Measurements from ENCODE around the gene ATOH8.

Gene ATOH8

DNA sequence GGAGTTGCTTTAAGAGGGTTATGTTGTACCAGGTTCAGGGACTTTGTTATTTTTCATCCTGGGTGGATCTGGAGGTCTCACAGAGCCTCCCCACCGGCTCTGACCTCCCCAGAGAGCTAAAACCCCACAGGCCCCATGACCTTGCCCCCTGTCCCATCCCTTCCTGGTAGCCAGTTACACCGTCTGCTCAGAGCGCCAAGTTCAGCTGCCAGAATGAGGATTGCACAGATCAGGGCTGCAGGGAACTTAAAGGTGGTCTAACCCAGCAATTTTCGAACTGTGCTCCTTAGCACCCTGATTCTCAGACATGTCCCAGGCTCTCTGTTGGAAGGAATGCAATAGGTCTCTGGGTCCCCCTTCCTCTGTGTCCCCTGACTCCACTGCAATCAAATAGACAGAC, 32.1 kb downstream of the ATOH8 start:
- DNase-seq (ENCODE audit: low read depth in 4 of 4, low spot score in 1 of 4): no peak

DNA sequence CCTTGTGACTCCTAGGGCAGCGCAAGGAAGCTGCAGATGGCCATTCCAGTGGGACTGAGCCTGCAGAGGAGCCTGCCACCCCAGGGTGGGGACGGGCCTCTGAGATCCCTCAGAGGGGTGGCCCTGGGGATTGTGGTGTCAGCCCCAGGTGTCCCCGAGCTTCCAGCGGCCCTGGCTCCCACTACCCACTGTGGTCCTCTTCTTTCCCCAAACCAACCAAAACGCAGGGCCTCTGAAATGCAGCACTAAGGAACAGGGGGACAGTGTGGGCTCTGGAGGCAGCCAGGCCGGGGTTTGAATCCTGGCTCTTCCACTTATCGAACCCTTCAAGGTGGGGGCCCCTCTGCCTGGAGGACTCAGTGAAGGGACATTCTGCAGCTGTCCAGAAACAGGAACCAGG, 32.7 kb downstream of the ATOH8 start:
- no peak for DNase-seq (ENCODE audit: low read depth in 4 of 4, low spot score in 1 of 4)

DNA sequence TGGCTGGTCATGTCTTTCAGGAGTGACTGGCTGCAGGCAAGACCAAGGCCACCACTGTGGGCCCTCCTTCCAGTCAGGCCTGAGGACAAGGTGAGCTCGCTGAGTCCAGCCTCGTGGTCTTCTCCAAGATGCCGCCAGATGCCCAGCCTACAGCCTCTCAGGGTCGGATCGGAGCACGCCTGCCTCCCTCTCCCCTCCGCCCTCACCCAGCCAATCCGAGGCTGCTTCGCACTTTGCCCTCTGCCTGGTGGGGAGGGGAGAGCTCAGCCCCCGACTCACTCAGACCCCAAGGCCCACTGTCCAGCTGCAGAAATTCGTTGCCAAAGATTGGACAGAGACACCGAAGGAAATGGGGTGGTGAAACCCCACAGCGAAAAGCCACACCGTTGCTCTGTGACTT, 33.1 kb downstream of the ATOH8 start:
- no peak for DNase-seq (ENCODE audit: low read depth in 4 of 4, low spot score in 1 of 4)

DNA sequence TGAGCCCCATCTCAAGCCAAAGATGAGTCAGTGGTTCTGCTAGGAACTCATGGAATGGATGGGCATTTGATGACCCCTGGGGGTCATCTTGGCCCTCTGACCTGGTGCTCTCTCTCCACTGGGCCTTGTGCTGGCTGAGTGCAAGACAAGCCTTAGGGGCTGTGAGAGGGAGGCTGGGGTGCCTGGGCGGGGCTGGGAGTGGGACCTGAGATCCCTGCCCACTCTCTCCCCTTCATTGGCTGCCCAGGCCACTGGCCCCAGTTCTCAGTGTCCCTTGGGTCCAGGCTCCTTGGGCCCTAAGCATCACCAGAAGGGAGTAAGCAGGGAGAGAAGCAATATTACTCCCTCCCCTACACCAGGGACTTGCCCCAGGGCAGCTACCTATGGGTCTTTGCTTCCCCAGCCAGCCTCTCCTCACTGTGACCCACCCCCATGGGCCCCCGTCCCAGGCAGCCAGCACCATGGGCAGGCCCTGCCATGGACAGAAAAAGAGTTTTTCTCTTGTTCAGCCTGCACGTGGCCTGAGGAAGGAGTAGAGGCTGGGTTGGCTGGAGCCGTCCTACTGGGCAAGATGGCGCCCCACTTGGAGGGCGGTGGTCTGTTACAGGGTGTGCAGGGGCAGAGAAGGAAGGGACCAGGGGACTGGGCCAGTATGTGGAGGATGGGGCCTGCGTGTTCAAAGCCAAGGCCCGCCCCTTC, 33.6 kb downstream of the ATOH8 start:
- no peak for DNase-seq (ENCODE audit: low read depth in 4 of 4, low spot score in 1 of 4)

DNA sequence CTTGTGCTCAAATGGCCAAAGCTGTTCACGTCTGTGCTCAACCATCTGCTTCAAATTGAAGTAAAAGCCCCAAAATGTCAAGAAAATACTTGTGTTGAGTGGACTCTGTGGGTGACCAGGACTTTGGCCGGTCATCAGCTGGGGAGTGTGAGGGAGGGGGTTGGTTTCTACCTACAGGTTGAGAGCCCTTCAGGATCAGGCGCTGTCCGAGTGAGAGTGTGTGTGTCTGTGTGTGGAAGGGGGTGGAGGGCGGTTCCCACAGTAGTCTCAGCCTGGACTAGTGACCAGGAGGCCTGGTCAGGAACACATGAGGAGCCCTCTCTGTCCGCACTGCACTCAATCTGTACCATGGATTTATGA, 34.2 kb downstream of the ATOH8 start:
- no peak for DNase-seq (ENCODE audit: low read depth in 4 of 4, low spot score in 1 of 4)

DNA sequence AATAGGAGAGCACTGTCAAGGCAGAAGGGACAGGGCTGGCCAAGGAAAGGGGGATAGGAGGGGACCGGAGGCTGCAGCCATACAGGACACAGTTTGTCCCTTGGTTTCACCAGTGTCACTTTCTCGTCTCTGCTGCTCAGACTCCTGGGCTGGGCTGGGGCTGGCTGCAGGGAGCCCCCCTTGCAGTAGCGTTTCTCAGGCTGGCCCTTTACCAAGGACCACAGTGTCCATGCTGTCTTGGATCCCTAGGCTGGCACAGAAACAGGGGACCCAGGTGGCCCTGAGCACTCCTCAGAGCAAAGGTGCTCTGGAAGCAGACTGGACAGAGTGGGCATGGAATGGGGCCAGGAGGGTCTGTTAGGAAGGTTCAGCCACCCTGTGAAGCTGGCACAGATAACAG, 34.8 kb downstream of the ATOH8 start:
- DNase-seq (ENCODE audit: low read depth in 4 of 4, low spot score in 1 of 4): no peak

DNA sequence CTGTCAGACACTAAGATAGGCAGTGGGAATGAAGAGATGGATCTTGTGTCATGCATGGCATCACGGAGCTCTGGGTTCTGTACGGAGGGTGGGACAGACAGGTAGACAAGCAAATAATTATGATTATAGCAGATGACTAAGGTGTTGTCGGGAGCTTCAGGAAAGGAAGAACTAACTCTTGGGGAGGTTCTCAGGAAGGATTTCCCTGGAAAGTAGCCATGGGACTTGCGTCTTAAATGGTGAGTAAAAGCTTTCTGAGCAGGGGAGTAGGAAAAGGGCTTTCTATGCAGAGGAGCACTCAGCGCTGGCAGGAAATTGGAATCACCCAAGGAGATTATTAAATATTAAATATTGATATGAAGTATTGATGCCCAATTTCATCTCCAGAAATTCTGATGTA, 35.5 kb downstream of the ATOH8 start:
- no peak for DNase-seq (ENCODE audit: low read depth in 4 of 4, low spot score in 1 of 4)

DNA sequence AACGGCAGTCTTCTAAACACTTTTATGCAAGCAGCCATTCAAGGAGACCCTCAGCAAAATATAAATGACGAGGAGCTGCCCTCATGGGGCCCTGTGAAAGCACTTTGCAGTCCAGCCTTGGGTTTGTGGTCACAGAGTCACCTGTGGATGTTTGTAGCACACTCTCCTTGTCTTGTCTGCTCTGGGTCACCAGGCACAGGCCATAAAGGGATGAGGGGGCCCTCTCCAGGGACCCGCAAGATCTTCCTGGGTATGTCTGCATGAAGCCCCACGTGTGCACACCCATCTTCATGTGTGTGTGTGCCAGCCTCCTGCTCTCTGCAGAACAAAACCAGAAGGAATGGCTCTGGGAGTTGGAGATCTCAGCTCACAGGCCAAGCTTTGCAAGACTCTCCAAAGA, 36.2 kb downstream of the ATOH8 start:
- no peak for DNase-seq (ENCODE audit: low read depth in 4 of 4, low spot score in 1 of 4)

DNA sequence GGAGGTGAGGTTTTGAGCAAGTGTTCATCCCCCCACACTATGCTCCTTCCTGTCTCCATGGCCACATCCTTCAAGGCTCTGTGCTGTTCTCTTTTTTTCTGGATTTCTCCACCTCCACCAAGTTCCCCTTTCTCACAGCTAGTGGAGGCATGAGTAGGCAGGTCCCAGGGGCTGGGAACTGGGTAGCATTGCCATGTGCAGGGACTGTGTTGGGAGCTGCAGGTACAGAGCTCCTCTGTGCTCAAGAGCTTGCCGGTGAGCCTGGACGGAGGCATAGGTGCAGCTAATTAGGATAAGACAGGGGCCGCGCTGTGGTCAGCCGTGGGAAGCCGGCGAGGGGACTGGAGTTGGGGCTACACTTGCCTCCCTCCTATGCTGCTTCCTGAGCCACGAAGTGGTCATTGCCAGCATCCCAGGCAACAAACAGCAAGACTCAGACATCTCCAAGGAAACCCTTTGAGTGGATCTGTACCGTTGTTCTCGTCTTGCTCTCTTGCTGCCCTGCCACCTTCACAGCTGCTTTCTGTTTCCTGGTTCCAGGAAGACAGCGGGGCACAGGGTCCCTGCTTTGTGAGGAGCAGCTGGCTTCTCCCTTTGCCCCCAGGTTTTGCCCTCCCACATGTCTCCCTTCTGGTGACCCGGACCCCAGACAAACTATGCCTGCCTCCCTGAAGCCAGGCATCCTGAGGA, 36.9 kb downstream of the ATOH8 start:
- DNase-seq (ENCODE audit: low read depth in 4 of 4, low spot score in 1 of 4): no peak

DNA sequence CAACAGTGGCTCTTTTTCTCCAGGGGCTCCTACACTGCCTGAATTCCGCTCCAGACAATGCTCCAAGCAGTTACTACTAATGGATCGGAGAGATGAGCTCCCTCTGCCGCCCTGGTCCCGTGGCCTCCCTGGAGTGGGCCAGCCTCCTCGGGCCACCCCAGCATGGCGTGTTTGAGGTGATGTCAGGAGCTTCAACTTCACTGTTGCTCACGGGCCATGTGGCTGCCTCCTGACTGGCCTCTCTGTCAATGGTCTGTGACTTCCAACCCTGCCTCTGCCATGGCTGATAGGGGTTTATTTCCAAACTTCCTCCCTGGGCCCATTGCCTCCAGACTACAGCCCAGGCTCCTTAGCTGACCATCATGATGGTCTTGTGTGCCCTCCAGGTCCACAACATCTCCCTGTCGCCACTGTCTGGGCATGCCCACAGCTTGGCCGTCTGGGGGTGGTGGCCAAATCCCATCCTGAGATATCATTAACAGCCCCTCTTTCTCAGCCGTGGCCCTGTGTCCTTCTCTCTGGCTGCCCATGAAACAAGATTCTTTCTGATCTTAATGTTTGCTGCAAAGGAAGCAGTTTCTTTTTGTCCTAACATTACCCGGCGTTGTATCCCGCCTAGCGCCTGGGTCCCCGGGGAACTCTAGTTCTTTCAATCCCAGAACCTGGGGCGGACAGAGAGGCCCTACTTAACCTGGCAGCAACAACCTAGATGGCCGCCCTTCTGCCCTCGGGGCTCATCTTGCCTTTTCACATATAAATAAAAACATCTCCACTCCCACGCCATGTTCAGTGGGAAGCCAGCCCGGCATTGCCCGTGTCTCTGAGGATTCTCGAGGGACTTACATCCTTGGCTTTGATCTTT, 38.1 kb downstream of the ATOH8 start:
- no peak for DNase-seq (ENCODE audit: low read depth in 4 of 4, low spot score in 1 of 4)

DNA sequence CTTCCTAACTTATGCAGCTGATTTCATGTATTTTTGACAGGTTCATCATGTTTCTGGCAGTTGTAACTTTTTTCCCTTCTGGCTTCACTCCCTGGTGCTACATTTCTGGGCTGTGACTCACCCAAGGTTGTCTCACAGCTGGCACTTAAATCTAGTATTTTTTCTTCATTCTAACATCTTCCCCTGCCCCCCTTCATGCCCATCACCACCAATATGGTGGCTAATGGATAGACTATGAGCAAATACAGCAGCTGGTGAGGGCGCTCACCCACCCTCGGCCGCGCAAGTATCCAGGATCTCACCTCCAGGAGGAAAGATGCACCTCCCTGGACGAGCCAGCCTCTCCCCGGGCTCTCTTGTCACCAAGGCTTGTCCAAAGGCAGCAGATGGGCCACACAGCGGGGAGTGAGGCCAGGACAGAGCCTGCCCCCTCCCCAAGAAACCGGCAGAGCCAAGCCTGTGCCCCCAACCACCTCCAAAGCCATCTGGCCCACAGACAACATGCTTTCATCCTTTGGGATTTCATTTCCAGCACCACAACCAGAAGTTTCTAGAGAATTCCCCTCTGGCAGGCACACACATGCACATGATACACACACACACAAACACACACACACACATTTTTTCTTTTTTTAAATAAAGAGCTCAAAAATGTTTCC, 39.1 kb downstream of the ATOH8 start:
- no peak for DNase-seq (ENCODE audit: low read depth in 4 of 4, low spot score in 1 of 4)

DNA sequence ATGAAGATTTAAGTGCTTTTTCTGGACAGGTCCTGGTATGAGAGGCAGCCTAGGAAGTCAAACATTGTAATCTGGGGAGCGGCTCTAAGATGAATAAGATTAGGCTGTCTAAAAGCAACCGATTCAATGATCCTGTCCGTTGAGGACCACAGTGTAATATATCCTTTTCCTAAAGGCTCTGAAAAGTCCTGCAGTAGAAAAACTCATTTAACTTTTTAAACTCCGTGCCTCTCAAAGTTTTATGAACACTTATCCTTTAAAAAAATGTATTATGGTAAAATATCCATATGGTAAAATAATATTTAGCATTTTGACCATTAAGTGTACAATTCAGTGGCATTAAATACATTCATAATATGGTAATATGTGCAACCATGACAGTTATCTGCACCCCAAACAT, 39.8 kb downstream of the ATOH8 start:
- no peak for DNase-seq (ENCODE audit: low read depth in 4 of 4, low spot score in 1 of 4)

DNA sequence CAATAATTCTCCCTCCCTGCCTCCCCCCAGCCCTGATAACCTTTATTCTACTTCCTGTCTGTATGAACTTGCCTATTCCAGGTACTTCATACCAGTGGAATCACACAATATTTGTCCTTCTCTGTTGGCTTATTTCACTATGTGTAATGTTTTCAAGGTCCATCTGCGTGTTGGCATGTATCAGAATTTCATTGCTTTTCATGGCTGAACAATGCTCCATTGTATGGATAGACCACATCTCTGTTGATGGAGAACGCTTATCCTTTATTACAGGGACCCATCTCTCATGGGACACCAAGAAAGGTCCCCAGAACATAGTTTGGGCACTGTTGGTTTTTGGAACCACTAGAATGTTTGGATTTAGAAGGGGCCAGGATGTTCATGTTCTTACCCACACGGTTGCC, 40.2 kb downstream of the ATOH8 start:
- DNase-seq (ENCODE audit: low read depth in 4 of 4, low spot score in 1 of 4): no peak

DNA sequence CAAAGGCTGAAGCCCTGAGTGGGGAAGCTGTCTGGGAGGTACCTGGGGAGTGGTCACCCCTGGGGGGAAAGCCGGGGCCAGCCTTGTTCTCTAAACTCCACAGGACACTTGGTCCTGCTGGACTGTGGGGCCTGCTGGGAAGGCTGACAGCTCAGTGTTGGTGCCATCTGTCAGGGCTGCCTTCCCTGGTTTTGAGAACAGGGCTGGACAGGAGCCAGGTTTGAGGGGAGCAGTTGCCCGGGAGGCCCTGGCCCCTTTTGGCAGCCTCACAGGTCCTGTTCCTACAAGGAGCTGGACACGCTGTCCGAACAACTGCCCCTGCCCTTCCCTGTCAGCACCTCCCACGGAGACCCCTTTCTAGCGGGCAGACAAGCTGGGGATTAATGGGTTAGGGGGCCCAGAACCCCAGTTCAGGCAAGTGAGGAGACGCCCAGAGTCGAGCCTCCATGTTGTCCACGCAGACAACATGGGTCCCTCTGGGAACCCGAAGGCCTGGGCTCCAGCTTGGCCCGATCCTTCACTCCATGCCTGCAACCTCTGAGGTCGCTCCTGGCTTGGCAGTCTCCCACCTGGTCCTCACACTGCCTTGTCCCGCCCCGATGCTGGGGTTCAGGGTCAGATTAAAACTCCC, 40.8 kb downstream of the ATOH8 start:
- no peak for DNase-seq (ENCODE audit: low read depth in 4 of 4, low spot score in 1 of 4)

DNA sequence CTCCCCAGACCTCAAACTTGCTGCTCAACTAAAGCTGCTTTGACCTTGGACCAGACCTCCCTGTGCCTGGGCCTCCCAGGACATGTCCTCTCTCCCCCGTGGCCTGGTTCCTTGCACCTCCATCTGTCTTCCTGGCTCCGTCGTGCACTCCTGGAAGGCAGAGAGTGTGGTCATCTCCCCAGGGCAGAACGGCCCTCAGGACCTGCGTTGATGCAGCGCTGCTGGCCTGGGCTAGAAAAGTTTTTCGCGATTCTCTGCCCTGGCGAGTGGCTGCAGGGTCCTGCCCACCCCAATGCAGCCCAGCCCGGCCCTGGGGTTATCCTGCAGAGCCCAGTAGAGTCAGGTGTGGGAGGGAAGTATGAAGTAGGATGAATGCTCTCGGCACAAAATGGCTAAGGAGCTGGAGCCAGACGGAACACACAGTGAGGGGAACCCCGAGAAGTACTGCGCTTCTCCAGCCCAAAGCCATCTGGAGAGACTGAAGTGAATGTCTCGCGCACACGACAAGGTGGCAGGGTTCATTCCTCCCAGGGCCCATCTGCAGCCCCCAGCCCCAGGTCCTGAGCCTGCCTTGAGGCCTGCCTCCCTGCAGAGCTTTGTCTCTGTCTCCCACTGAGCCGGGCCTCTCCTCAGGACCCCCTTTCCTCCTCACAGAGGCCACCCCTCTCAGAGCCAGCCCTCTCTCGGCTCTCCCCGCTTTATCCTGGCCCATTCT, 41.7 kb downstream of the ATOH8 start:
- no peak for DNase-seq (ENCODE audit: low read depth in 4 of 4, low spot score in 1 of 4)

DNA sequence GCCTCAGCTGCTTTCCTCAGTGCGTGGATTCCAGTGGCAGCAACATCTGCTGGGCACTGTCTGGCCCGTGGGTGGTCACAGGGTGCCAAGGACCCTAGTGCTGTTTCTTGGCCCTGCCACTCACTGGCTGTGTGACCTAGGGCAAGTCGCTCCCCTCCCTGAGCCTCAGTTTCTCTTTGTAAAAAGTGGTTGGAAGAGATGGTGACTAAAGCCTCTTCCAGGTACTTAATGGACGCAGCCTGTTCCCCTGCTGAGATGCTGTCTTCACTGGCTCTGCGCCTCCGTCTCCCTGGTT, 42.2 kb downstream of the ATOH8 start:
- no peak for DNase-seq (ENCODE audit: low read depth in 4 of 4, low spot score in 1 of 4)

DNA sequence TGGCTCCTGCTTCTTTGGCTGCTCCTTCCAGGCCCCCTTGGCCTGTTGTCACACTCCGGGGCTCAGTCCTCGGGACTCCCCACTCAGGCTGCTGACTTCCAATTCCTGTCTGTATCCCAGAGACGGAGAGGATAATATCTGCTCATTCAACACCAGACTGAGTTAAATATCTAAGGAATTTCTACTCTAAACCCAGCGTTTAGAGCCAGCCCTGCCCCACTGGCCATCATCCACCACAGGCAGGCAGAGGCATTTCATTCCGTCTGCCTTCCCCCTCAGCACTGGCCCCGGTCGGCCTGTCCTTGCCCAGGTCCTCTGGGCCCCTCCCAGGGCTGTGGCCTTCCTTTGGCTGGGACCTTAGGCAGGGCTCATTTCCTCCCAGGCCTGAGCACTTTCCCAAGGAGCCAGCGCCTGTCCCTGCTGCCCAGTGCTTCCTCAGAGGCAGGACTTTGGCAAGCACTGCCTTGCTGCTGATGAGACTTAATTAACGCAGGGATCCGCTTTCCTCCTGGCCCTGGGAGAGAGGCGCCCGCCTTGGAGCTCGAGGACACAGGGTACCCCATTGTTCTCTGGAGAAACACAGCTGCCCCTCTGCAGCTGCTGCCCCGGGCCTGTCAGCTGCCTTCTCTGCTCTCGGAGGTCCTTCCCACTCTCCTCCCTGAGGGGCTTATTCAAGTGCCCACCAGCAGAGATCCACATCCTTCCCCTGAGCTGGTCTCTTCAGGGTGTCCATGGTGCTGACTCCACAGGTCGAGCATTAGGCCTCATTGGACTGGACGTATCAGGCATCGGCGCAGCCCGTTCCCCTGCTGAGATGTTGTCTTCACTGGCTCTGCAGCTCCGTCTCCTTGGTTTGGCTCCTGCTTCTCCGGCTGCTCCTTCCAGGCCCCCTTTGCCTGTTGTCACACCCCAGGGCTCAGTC, 42.8 kb downstream of the ATOH8 start:
- no peak for DNase-seq (ENCODE audit: low read depth in 4 of 4, low spot score in 1 of 4)

DNA sequence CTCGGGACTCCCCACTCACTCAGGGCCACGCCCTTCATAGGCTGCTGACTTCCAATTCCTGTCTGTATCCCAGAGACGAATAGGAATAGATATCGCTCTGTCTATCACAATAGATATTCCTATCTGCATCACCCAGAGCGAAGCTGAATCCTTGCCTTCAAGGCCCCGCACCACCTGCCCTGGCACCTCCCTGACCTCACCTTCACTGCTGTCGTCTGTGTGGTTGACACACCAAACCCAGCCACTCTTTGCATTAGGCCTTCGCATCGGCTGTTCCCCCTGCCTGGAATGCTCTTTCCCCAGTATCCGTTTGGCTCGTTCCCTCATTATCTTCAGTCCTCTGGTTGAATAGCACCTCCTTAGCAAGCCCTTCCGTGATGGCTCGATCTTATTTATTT, 43.5 kb downstream of the ATOH8 start:
- no peak for DNase-seq (ENCODE audit: low read depth in 4 of 4, low spot score in 1 of 4)

DNA sequence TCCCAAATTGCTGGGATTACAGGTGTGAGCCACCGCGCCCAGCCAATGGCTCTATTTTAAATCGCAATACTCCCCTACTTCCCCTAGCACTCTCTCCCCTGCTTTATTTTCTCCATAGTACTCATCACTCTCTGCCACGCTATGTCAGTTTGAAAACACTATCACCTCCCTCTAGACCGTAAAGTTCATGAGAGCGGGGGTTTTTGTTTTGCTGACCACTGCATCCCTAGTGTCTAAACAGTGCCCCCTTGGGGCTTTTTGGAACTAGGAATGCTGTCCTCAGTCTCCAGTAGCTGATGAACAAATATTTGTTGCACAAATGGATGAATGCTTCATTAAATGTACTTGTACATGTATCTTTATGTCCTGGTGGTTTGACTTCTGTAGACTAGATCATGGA, 44.1 kb downstream of the ATOH8 start:
- no peak for DNase-seq (ENCODE audit: low read depth in 4 of 4, low spot score in 1 of 4)
